ENCODE measurements around the gene LGR4. TPM values are rescaled to one million over a fixed set of nuclear protein-coding genes. Genes with fewer than 3 reads are reported as not detected.
A peak's percentile ranks its signal among the peaks of the same experiment; 100 is the strongest.

Gene LGR4
- total and polyA plus RNA-seq, 2 of the 13 experiments (the other 11 are each of a cell fraction or from before 2014, with no cell fraction given), result 42.1 to 68.7 TPM

DNA sequence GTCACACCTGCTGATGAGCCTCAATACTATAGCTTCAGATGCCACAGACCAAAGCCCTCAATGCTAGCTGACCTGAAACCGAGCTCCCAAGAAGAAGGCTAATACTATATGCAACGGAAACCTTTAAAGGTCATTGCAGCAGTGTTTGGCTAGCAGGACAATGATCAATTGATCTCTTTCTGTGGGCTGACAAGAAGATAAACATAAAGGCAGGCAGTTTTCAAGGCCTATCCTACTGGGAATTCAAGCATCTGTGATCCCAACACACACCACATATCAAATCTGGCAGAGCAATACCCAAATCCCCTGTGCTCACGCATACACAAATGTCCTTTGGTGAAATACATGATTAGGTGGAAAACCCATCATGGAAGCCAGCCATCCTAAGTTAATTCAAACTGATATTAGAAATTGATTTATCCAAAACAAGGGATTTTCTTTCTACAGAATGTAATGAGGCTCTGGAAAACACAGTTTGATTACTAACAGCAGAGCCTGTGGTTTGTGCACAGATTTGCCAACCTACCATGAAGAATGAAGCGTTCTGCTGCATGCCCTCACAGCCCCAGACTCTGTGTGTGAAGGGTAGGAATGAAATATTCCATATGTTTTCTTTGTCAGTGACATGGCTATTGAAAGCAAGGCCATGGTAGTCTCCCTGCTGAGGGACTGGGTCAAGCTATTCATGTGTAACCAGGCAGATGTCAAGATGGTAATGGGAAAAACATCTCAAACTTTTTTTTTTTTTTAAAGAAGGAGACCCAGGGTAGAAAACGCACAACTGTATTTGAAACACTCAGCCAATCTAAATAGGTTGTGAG lies 12.2 kb downstream of the LGR4 start (continued):
- no peak for TF ChIP-seq ZNF781 (CRISPR knock-in tag; IDR thresholded peaks at IDR 0.05; ENCODE audit: borderline replicate concordance, not compliant biosample characterization)
- TF ChIP-seq, protein P1, sequence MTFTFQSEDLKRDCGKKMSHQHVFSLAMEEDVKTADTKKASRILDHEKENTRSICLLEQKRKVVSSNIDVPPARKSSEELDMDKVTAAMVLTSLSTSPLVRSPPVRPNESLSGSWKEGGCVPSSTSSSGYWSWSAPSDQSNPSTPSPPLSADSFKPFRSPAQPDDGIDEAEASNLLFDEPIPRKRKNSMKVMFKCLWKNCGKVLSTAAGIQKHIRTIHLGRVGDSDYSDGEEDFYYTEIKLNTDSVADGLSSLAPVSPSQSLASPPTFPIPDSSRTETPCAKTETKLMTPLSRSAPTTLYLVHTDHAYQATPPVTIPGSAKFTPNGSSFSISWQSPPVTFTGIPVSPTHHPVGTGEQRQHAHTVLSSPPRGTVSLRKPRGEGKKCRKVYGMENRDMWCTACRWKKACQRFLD (CRISPR knock-in tag; IDR thresholded peaks at IDR 0.05; ENCODE audit: borderline replicate concordance), result no peak
- TF ChIP-seq ZKSCAN8 (CRISPR knock-in tag; IDR thresholded peaks at IDR 0.05; ENCODE audit: borderline replicate concordance), result peak; percentile 73; the same call in 1 of the 2 replicates
- TF ChIP-seq FLYWCH1 (CRISPR knock-in tag; IDR thresholded peaks at IDR 0.05), result no peak
- no peak for TF ChIP-seq MLLT10 (CRISPR knock-in tag; IDR thresholded peaks at IDR 0.05)
- no peak for TF ChIP-seq ZNF496 (CRISPR knock-in tag; IDR thresholded peaks at IDR 0.05; ENCODE audit: insufficient replicate concordance)
- TF ChIP-seq ZNF350 (CRISPR knock-in tag; IDR thresholded peaks at IDR 0.05; ENCODE audit: borderline replicate concordance, low read depth), result no peak
- no peak for TF ChIP-seq NBN (conservative IDR thresholded peaks at IDR 0.05)
- TF ChIP-seq, protein P2, sequence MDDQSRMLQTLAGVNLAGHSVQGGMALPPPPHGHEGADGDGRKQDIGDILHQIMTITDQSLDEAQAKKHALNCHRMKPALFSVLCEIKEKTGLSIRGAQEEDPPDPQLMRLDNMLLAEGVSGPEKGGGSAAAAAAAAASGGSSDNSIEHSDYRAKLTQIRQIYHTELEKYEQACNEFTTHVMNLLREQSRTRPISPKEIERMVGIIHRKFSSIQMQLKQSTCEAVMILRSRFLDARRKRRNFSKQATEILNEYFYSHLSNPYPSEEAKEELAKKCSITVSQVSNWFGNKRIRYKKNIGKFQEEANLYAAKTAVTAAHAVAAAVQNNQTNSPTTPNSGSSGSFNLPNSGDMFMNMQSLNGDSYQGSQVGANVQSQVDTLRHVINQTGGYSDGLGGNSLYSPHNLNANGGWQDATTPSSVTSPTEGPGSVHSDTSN (CRISPR knock-in tag; IDR thresholded peaks at IDR 0.05; ENCODE audit: borderline replicate concordance), result no peak
- no peak for TF ChIP-seq ZNF546 (CRISPR knock-in tag; conservative IDR thresholded peaks at IDR 0.05)
- TF ChIP-seq ZNF562 (CRISPR knock-in tag; IDR thresholded peaks at IDR 0.05; ENCODE audit: borderline replicate concordance), result no peak
- no peak for TF ChIP-seq GLI4 (CRISPR knock-in tag; IDR thresholded peaks at IDR 0.05; ENCODE audit: borderline replicate concordance)
- TF ChIP-seq, protein P3, sequence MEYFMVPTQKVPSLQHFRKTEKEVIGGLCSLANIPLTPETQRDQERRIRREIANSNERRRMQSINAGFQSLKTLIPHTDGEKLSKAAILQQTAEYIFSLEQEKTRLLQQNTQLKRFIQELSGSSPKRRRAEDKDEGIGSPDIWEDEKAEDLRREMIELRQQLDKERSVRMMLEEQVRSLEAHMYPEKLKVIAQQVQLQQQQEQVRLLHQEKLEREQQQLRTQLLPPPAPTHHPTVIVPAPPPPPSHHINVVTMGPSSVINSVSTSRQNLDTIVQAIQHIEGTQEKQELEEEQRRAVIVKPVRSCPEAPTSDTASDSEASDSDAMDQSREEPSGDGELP (IDR thresholded peaks at IDR 0.05; ENCODE audit: borderline replicate concordance, low read depth), result peak; percentile 38; the same call in 1 of the 2 replicates
- no peak for TF ChIP-seq ZNF891 (CRISPR knock-in tag; IDR thresholded peaks at IDR 0.05)
- peak; percentile 32; the same call in 1 of the 2 replicates for TF ChIP-seq NCOR1 (IDR thresholded peaks at IDR 0.05; ENCODE audit: borderline replicate concordance, low read length)
- TF ChIP-seq IKZF4 (CRISPR knock-in tag; IDR thresholded peaks at IDR 0.05; ENCODE audit: borderline replicate concordance, low read depth, not compliant biosample characterization), result no peak
- TF ChIP-seq, protein P4, sequence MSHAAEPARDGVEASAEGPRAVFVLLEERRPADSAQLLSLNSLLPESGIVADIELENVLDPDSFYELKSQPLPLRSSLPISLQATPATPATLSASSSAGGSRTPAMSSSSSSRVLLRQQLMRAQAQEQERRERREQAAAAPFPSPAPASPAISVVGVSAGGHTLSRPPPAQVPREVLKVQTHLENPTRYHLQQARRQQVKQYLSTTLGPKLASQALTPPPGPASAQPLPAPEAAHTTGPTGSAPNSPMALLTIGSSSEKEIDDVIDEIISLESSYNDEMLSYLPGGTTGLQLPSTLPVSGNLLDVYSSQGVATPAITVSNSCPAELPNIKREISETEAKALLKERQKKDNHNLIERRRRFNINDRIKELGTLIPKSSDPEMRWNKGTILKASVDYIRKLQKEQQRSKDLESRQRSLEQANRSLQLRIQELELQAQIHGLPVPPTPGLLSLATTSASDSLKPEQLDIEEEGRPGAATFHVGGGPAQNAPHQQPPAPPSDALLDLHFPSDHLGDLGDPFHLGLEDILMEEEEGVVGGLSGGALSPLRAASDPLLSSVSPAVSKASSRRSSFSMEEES (CRISPR knock-in tag; IDR thresholded peaks at IDR 0.05), result peak; percentile 44; the same call in 1 of the 2 replicates
- TF ChIP-seq MTF2 (CRISPR knock-in tag; IDR thresholded peaks at IDR 0.05; ENCODE audit: borderline replicate concordance), result no peak
- TF ChIP-seq FOSL2 (CRISPR knock-in tag; IDR thresholded peaks at IDR 0.05), result peak; percentile 60
- TF ChIP-seq ZNF143 (CRISPR knock-in tag; IDR thresholded peaks at IDR 0.05), result no peak
- no peak for TF ChIP-seq ZNF550 (CRISPR knock-in tag; IDR thresholded peaks at IDR 0.05; ENCODE audit: borderline replicate concordance)
- TF ChIP-seq TOPORS (CRISPR knock-in tag; IDR thresholded peaks at IDR 0.05), result no peak

Data from HepG2 (cell line).